Mesenteric fat pad (tissue), 1 donor: ENCODE measurements around the gene PRIM2. TPM values are rescaled to one million over a fixed set of nuclear protein-coding genes. Genes with fewer than 3 reads are reported as not detected.
"Not testable (repeated sequence)": the region's sequence is repeated elsewhere in the genome, so short reads cannot be mapped to it uniquely, and the experiment has no call there.

Experiments
- DNase-seq: peaks from one replicate; pipeline ENCODE4 v3.0.0-alpha.2; 2020; ENCODE audit warnings: low spot score
- total RNA-seq: library from RNA; stranded (reverse); fragmentation: NEBNext Ultra II Directional; extraction: Animal tissue kit (Norgen Biotek cat#: 25700); gene quantifications from one replicate; pipeline ENCODE4 v1.2.1, GENCODE V29; 2021
- donor health status: DM: yes; HTN: yes; CAD: no.

Gene PRIM2
- total RNA-seq, 1 donor from 2014 or later, result 8.4 TPM

GRCh38 chr6:57362340-57362739, 44.9 kb downstream of the PRIM2 start:
- not testable (repeated sequence) for DNase-seq

GRCh38 chr6:57365076-57365583, 47.7 kb downstream of the PRIM2 start:
- not testable (repeated sequence) for DNase-seq

GRCh38 chr6:57368965-57369731, 51.7 kb downstream of the PRIM2 start:
- not testable (repeated sequence) for DNase-seq

- DNase-seq, result not testable (repeated sequence)
Observed at GRCh38 chr6:57371779-57372178, 54.3 kb downstream of the PRIM2 start.

GRCh38 chr6:57374764-57375163, 57.3 kb downstream of the PRIM2 start:
- DNase-seq, result not testable (repeated sequence)

GRCh38 chr6:57376083-57376482, 58.7 kb downstream of the PRIM2 start:
- DNase-seq, result not testable (repeated sequence)

GRCh38 chr6:57389038-57389592, 71.7 kb downstream of the PRIM2 start:
- not testable (repeated sequence) for DNase-seq

- DNase-seq, result not testable (repeated sequence)
Observed at GRCh38 chr6:57390818-57391217, 73.4 kb downstream of the PRIM2 start.

- DNase-seq, result not testable (repeated sequence)
Observed at GRCh38 chr6:57392047-57392446, 74.6 kb downstream of the PRIM2 start.

- DNase-seq, result not testable (repeated sequence)
Observed at GRCh38 chr6:57419341-57419740, 101.9 kb downstream of the PRIM2 start.

GRCh38 chr6:57421503-57421902, 104.1 kb downstream of the PRIM2 start:
- DNase-seq, result no peak

- no peak for DNase-seq
Observed at GRCh38 chr6:57423468-57423867, 106.0 kb downstream of the PRIM2 start.

- DNase-seq, result not testable (repeated sequence)
Observed at GRCh38 chr6:57431742-57432141, 114.3 kb downstream of the PRIM2 start.

- DNase-seq, result no peak
Observed at GRCh38 chr6:57432157-57432556, 114.7 kb downstream of the PRIM2 start.

- no peak for DNase-seq
Observed at GRCh38 chr6:57432919-57433684, 115.7 kb downstream of the PRIM2 start.

- not testable (repeated sequence) for DNase-seq
Observed at GRCh38 chr6:57433790-57434189, 116.4 kb downstream of the PRIM2 start.

GRCh38 chr6:57434944-57435343, 117.5 kb downstream of the PRIM2 start:
- DNase-seq, result no peak

- DNase-seq, result no peak
Observed at GRCh38 chr6:57435475-57436160, 118.2 kb downstream of the PRIM2 start.

- not testable (repeated sequence) for DNase-seq
Observed at GRCh38 chr6:57440735-57441134, 123.3 kb downstream of the PRIM2 start.

GRCh38 chr6:57442133-57442532, 124.7 kb downstream of the PRIM2 start:
- DNase-seq, result not testable (repeated sequence)

- DNase-seq, result not testable (repeated sequence)
Observed at GRCh38 chr6:57443181-57443580, 125.8 kb downstream of the PRIM2 start.
